GM18520 (cell line): ENCODE data around the gene SMAD3.

Experiments used
- ATAC-seq: cut with Tn5 transposase; IDR thresholded peaks from one replicate; pipeline ENCODE4 v1.9.1; 2021; ENCODE audit not compliant: unreplicated experiment

The SMAD3 gene

GRCh38 chr15:67035886-67036285, 29.5 kb upstream of the SMAD3 start:
- ATAC-seq, result no peak

GRCh38 chr15:67036775-67037555, 28.4 kb upstream of the SMAD3 start:
- ATAC-seq, result no peak

DNA sequence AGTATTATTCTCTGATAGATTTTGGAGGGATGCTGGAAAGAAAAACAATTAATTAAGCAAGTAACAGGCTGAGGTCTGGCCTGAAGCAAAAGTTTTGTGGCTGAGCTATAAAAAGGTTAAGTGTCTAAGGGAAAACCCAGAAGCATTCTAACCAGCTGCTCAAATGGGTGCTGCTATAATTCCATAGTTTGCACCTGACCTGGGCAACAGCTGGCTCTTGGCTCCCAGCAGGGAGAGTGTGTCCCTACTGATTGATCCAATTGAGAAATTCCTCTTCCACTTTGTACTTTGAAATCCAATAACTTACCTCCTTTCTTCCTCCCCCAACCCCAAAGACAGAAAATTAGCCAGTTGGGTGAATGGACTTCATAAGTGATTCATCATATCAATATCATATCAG, 27.7 kb upstream of the SMAD3 start:
- ATAC-seq, result no peak

DNA sequence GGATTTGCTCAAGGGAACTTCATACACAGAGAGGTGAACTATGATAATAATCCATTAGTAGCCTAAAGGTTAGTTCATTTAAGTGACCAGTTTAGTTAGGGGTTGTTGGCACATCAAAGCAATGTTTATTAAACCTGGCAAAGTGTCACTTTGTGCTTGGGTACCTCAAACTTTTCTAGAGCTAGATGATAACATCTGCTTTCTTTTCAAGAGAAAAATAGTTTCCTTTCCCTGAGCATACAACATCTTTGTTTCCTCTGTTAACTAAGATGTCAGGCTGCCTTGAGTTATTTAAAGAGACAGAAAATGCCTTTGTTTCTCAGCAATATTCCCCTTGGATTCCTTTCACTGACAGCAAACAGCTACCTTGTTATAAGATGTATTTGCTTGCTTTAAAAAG, 26.7 kb upstream of the SMAD3 start:
- ATAC-seq, result no peak

GRCh38 chr15:67039384-67040075, 25.9 kb upstream of the SMAD3 start:
- ATAC-seq, result no peak

DNA sequence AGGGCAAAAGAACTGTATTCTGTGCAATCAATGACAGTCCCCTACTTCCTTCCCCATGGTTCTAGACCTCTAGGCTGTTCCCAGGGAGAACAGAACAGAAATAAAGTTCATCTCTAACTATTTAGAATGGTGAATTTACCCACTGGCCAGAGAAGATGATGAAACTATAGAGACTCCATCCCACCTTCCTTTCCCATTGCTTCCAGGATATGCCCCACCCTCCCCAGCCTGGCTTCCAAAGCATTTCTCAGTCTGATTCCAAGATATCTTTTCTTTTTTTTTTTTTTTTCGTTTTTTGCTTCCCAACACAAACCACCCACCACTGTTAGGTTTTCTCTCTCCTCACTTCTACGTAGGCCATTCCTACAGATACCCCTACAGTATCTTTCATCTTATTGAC, 25.1 kb upstream of the SMAD3 start:
- ATAC-seq, result no peak

DNA sequence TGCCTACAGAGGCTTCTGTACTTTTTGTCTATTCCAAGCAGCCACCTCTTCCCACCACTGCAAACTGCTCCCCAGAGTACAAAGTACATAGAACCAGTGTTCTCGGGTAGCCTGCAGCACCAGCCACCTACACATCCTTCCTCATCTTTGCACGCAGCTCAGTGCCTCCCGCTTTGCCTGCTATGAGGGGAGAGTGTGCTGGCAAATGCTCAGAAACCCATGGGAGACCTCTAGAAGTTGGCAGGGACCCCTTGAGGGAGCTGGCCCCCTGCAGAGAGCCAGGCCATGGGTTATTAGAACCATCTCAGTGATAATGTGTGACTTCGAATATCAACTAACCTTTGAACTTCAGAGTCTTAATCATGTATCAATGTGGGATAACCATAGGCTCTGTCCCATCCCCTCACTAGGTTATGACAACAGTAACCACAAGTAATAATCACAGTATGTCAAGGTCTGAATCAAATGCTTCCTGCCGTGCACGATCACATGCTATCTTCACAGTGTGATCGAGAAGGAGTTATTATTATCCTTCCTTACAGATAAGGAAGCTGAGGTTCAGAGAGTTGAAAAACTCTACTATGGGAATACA, 22.8 kb upstream of the SMAD3 start:
- ATAC-seq, result no peak

- ATAC-seq, result no peak
Measured at GRCh38 chr15:67043939-67044771, 21.2 kb upstream of the SMAD3 start.

GRCh38 chr15:67047149-67047661, 18.2 kb upstream of the SMAD3 start:
- ATAC-seq, result no peak

DNA sequence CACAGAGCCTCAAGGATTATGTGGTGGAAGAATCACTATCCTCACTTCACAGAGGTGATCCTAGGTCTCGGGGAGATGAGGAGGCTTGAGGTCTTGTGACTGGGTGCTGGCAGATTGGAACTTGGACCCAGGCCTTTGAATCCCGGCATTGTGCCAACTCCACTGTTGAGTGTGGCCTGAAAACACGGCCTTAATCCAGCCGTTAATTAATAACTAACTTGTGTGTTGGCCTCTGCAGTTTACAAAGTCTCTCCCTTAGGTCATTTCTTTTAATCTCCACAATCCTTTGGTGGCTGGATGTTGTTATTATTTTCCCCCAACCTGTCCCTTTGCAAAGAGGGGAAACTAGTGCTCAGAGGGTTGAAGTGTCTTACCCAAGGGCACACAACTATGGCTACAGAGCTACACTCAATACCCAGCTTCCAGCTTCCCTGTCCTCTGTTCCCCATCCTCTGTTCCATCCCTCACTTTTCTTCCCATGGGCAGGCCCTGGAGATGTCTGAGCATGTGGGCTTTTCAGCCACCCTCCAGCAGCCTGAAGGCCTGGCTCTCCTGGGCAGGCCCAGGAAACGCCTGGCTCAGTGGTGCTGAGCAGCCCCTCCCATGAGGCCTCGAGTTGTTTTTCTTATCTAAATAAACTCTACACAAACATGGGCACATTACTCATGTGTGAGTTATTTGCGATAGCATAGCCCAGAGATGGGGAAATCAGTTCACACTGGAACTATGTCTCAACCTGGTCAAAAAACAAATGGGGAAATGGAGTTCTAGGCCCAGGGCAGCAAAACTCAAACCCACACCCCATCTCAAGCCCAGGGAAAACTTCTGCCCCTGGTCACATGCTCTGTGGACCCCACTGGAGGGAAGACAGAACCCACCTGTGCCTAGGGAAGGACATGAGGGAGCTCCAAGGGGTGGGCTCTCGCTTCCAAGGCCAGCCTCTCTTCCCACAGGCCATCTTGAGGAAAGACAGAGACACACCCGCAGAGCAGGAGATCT, 16.8 kb upstream of the SMAD3 start:
- ATAC-seq, result no peak

- no peak for ATAC-seq
Measured at GRCh38 chr15:67049351-67050044, 15.9 kb upstream of the SMAD3 start.

GRCh38 chr15:67050062-67050461, 15.3 kb upstream of the SMAD3 start:
- ATAC-seq, result no peak

GRCh38 chr15:67050522-67051087, 14.8 kb upstream of the SMAD3 start:
- no peak for ATAC-seq

GRCh38 chr15:67051088-67052045, 14.0 kb upstream of the SMAD3 start:
- ATAC-seq, result no peak

DNA sequence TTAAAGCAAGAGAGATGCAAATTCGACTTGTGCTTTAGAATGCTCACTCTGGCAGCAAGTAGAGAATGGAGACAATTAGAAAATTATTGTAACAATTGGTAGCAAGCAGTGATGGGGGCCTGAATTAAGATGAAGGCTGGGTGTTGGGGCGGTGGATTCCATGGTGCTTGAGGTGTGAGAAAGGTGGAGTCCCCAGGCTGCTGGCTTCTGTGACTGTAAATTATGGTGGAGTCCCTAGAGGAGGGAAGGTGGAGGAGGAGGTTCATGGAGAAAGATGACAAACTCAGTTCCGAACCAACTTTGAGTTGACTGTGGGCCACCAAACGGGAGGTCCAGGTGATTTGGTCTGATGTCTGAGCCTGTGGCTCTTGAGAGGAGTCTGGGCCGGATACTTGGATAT, 10.7 kb upstream of the SMAD3 start:
- ATAC-seq, result no peak

DNA sequence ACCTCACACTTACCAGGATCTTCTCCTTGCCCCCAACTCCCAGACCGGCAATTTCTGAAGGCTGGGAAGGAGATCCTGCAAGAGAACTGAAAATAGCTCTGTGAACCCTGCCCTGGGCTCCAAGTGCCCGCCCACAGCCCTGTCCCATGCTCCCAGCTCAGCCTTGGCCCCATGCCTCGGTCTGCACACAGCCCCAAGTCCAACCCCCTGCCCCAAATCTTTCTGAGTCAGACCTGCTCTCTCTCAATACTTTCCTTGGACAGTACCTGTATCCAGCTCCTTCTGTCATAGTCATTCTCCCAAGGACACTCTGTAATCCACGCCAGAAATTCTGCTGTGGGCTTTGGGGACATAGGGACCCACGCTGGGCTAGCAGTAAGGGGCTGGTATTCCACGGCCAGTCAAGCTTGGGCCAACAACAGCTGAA, 6.3 kb upstream of the SMAD3 start:
- no peak for ATAC-seq

DNA sequence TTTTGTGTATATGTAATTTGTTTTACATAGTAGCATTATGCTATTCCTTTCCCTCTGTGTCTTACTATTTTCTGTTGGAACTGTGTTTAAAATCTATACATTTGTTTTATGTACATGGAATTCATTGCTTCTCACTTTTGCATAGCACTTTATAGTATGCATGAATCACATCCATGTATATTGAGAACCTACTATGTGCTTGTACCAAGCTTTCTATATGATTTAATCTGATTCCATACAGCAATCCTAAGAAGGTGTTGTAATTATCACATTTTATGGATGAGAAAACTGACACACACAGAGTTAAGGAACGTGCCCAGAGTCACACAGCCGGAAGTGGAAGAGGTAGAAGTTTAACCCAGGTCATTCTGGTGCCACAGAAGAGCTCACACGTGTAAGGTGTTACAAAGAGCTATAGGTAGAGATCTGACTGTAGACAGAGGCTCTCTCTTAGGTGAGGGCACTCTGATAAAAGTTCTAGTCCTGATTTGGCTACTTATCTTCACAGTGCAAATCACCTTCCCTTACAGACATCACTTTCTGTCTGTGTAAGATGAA, 3.5 kb upstream of the SMAD3 start:
- ATAC-seq, result no peak
